Panc1 (cell line): Measurements from ENCODE around the gene PRCC. TPM values are rescaled to one million over a fixed set of nuclear protein-coding genes. Genes with fewer than 3 reads are reported as not detected.

Source experiments
- ATAC-seq: fragments of 200-7000 bp; cut with Tn5 transposase; 2 replicates; pipeline ENCODE4 v1.9.1; 2020; ENCODE audit warnings: mild to moderate bottlenecking, moderate library complexity
- BruUV-seq: library from RNA; stranded (reverse); fragments of 400-500 nt; replicated peaks from 2 replicates; lab custom pipeline; 2021; lab: Mats Ljungman, UMichigan
- CTCF ChIA-PET: fragments of 300-600 bp; sonication (Branson Sonifier 250); formaldehyde crosslinking; loops from one replicate; lab custom pipeline; 2022; ENCODE audit warnings: antibody characterized with exemption; lab: Charles Lee
- POLR2A ChIA-PET: fragments of 300-600 bp; sonication (Branson Sonifier 250); formaldehyde crosslinking; loops from one replicate; lab custom pipeline; 2022; ENCODE audit warnings: antibody characterized with exemption; lab: Charles Lee
- DNase-seq: peaks from one replicate; pipeline ENCODE4 v3.0.0-alpha.2; 2010; ENCODE audit warnings: low read depth, low spot score
- H3K27ac ChIP-seq: 2 replicates; pipeline ENCODE4 v1.5.1; 2011; ENCODE audit warnings: mild to moderate bottlenecking, low read length, inconsistent platforms
- H3K27me3 ChIP-seq: fragments of 200-500 bp; sonication (Bioruptor generic); 2 replicates; pipeline ENCODE4 v1.6.0; 2014; ENCODE audit warnings: low read length, inconsistent platforms; ENCODE audit not compliant: control insufficient read depth, insufficient read depth
- H3K36me3 ChIP-seq: fragments of 200-500 bp; sonication (Bioruptor generic); 2 replicates; pipeline ENCODE4 v1.5.1; 2014; ENCODE audit warnings: inconsistent platforms, mild to moderate bottlenecking, low read length, moderate library complexity; ENCODE audit not compliant: control insufficient read depth, insufficient read depth
- H3K4me1 ChIP-seq: 2 replicates; pipeline ENCODE4 v1.5.1; 2011; ENCODE audit warnings: inconsistent platforms, mild to moderate bottlenecking, low read length, moderate library complexity; ENCODE audit not compliant: control insufficient read depth, insufficient read depth
- H3K4me3 ChIP-seq, 2 experiments: 2 replicates each; pipeline ENCODE4 v1.5.1; 2011 to 2012; ENCODE audit warnings: low read depth in 2 of 2, low read length in 2 of 2, mild to moderate bottlenecking in 2 of 2, inconsistent platforms in 1 of 2, moderate library complexity in 1 of 2
- H3K9me3 ChIP-seq: fragments of 200-500 bp; sonication (Bioruptor generic); 2 replicates; pipeline ENCODE4 v1.5.1; 2014; ENCODE audit warnings: low read depth, mild to moderate bottlenecking, inconsistent platforms, low read length, moderate library complexity; ENCODE audit not compliant: control insufficient read depth, insufficient read depth
- POLR2AphosphoS5 ChIP-seq: IDR thresholded peaks from 2 replicates; pipeline ENCODE4 v1.6.1; 2012; ENCODE audit warnings: mild to moderate bottlenecking, low read depth, low read length, moderate library complexity
- SIN3A ChIP-seq: IDR thresholded peaks from 2 replicates; pipeline ENCODE4 v1.6.1; 2012; ENCODE audit warnings: low read depth, mild to moderate bottlenecking, low read length, moderate library complexity, borderline replicate concordance; ENCODE audit not compliant: insufficient read depth
- TCF7L2 ChIP-seq: IDR thresholded peaks from 2 replicates; pipeline ENCODE4 v1.6.1; 2011; ENCODE audit warnings: mild to moderate bottlenecking, low read depth, low read length, inconsistent platforms
- in situ Hi-C: cut with HindIII; loops from 2 replicates; pipeline ENCODE4 v1.10.0; 2016; ENCODE audit warnings: low sequenced_read_pairs, low pct_unique_long_range_greater_than_20kb
- intact Hi-C: fragments of 100-400 bp; cut with micrococcal nuclease; formaldehyde crosslinking; loops from one replicate; pipeline ENCODE4 v1.10.0; 2022; ENCODE audit not compliant: unreplicated experiment
- total RNA-seq: library from RNA; stranded (reverse); gene quantifications from one replicate; pipeline ENCODE4 v1.2.1, GENCODE V29; 2021; ENCODE audit not compliant: unreplicated experiment
- TF ChIP-seq, protein P1 (sequence below): fragments of 450-650 bp; IDR thresholded peaks from 2 replicates; pipeline ENCODE4 v1.5.1; 2017; ENCODE audit warnings: mild to moderate bottlenecking
- TF ChIP-seq, protein P2 (sequence below), 2 experiments: IDR thresholded peaks; 2 replicates each; pipeline ENCODE4 v1.6.1; 2011 to 2012; ENCODE audit warnings: low read depth in 2 of 2, control low read depth in 1 of 2, low read length in 1 of 2, mild to moderate bottlenecking in 1 of 2, moderate library complexity in 1 of 2; ENCODE audit not compliant: insufficient read depth in 1 of 2

Gene PRCC
- total RNA-seq, 1 experiment from 2014 or later: 78.5 TPM

DNA sequence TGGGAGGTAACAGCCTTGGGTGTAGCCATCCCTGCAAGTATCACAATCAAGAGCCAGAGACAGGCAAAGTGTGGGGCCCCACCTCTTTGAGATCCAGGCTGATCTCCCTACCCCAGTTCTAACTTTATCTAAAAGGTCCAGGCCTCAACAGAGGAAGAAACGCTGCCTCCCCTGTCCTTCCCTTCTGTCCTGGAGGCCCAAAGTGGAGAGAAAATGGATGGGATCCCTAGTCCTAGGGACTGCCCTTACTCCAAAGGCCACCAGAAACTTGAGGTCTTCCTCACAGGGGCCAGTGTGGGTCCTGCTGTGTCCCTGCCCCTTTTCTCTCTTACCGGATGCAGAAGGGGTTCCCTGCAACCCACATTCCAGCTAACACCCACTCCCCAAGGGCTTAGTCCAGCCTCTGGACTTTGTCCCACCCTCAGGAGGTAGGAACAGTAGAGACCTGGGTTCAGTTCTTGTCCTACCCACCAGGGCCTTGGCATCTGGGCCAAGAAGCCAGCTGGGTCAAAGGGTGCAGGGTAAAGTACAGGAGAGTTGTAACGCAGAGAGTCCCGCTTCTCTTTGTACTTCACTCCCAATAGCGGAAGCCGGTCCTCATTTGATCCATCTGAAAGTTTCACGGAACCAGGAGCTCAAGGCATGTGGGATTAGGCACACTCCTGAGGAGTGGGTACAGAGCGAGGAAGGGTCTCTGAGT is 17.8 kb upstream of the PRCC start:
- ATAC-seq (no peak), DNase-seq (no peak)
- in situ Hi-C loops (no loop called here), intact Hi-C loops (no loop called here)
- Histone ChIP-seq H3K27me3 (no peaks in the 10 kb centered on the region), H3K27ac (peak overlapping the region; percentile 100), H3K4me1 (peaks cover 54% of the 10 kb centered on the region), H3K9me3 (no peaks in the 10 kb centered on the region), H3K4me3 (peak overlapping the region; percentile 77 to 80), H3K36me3 (peaks cover 11% of the 10 kb centered on the region)
- no TSS peak for BruUV-seq
- ChIA-PET POLR2A (no interaction called here), CTCF (no interaction called here)
- TF ChIP-seq, protein P1, sequence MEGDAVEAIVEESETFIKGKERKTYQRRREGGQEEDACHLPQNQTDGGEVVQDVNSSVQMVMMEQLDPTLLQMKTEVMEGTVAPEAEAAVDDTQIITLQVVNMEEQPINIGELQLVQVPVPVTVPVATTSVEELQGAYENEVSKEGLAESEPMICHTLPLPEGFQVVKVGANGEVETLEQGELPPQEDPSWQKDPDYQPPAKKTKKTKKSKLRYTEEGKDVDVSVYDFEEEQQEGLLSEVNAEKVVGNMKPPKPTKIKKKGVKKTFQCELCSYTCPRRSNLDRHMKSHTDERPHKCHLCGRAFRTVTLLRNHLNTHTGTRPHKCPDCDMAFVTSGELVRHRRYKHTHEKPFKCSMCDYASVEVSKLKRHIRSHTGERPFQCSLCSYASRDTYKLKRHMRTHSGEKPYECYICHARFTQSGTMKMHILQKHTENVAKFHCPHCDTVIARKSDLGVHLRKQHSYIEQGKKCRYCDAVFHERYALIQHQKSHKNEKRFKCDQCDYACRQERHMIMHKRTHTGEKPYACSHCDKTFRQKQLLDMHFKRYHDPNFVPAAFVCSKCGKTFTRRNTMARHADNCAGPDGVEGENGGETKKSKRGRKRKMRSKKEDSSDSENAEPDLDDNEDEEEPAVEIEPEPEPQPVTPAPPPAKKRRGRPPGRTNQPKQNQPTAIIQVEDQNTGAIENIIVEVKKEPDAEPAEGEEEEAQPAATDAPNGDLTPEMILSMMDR: no peak
- no peak for TF ChIP-seq SIN3A
- no peak for TF ChIP-seq TCF7L2
- no peak; the same call in 1 of the 2 replicates for TF ChIP-seq POLR2AphosphoS5
- TF ChIP-seq, protein P2, sequence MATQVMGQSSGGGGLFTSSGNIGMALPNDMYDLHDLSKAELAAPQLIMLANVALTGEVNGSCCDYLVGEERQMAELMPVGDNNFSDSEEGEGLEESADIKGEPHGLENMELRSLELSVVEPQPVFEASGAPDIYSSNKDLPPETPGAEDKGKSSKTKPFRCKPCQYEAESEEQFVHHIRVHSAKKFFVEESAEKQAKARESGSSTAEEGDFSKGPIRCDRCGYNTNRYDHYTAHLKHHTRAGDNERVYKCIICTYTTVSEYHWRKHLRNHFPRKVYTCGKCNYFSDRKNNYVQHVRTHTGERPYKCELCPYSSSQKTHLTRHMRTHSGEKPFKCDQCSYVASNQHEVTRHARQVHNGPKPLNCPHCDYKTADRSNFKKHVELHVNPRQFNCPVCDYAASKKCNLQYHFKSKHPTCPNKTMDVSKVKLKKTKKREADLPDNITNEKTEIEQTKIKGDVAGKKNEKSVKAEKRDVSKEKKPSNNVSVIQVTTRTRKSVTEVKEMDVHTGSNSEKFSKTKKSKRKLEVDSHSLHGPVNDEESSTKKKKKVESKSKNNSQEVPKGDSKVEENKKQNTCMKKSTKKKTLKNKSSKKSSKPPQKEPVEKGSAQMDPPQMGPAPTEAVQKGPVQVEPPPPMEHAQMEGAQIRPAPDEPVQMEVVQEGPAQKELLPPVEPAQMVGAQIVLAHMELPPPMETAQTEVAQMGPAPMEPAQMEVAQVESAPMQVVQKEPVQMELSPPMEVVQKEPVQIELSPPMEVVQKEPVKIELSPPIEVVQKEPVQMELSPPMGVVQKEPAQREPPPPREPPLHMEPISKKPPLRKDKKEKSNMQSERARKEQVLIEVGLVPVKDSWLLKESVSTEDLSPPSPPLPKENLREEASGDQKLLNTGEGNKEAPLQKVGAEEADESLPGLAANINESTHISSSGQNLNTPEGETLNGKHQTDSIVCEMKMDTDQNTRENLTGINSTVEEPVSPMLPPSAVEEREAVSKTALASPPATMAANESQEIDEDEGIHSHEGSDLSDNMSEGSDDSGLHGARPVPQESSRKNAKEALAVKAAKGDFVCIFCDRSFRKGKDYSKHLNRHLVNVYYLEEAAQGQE (IDR thresholded peaks at IDR 0.05; ENCODE audit: insufficient read depth in 1 of 2, low read depth in 2 of 2, low read length in 1 of 2): no peak

DNA sequence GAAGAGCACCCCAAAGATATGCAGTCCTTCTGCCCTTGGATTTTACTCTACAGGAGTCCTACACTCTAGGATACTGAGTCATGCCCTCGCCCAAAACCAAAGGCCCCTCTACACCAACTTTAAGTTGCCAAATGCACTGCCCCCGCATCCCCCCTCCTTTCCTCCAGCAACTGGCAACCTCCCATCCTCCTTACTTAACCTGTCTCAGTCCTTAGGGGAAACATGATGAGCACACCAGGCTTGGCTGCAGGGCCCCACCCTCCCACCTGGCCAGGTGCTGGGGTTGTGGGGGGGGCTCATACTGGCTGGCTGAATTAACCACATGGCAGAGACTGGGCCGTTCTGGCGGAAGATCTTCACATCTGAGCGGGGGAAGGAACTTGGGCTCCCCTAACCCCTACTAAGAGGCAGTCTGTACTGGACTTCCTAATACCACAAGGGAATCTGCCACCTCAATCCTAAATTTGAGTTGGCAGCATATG is 17.1 kb upstream of the PRCC start:
- no peaks in the 10 kb centered on the region for H3K27me3 ChIP-seq
- no peak for DNase-seq
- no peak for ATAC-seq
- peaks cover 48% of the 10 kb centered on the region for H3K4me1 ChIP-seq
- CTCF ChIA-PET: no interaction called here
- POLR2A ChIA-PET: no interaction called here
- H3K9me3 ChIP-seq: no peaks in the 10 kb centered on the region
- peak overlapping the region; percentile 77 to 80 for H3K4me3 ChIP-seq
- peaks cover 8% of the 10 kb centered on the region for H3K36me3 ChIP-seq
- peak overlapping the region; percentile 100 for H3K27ac ChIP-seq
- intact Hi-C loops (no loop called here), in situ Hi-C loops (no loop called here)
- no peak for TF ChIP-seq SIN3A
- no peak for TF ChIP-seq TCF7L2
- BruUV-seq: no TSS peak
